CD14-positive monocyte (primary cell): ENCODE data around the gene KIF5C. TPM values are rescaled to one million over a fixed set of nuclear protein-coding genes. Genes with fewer than 3 reads are reported as not detected.

Experiments
- DNase-seq, 3 donors: peaks; one replicate each; pipeline ENCODE4 v3.0.0-alpha.2; 2011 to 2022
- H2AFZ ChIP-seq: 2 replicates; pipeline ENCODE4 v1.6.0; 2012; ENCODE audit warnings: mild to moderate bottlenecking, low read depth, low read length, inconsistent platforms; ENCODE audit not compliant: insufficient read depth, poor library complexity, severe bottlenecking
- H3K27ac ChIP-seq, 2 donors: 1 replicate in 1 of 2; 2 replicates in 1 of 2; pipeline ENCODE4 v1.5.1; 2012 to 2013; ENCODE audit warnings: low read length in 2 of 2, control low read depth in 1 of 2, inconsistent platforms in 1 of 2, low read depth in 1 of 2, mild to moderate bottlenecking in 1 of 2
- H3K27me3 ChIP-seq, 2 donors: one replicate each; pipeline versions ENCODE4 v1.6.0 to v1.6.1; 2011 to 2013; ENCODE audit warnings: low read length in 2 of 2; ENCODE audit not compliant: control insufficient read depth in 2 of 2, insufficient read depth in 2 of 2
- H3K36me3 ChIP-seq, 2 donors: replicated peaks in 1 of 2; 1 replicate in 1 of 2; 2 replicates in 1 of 2; pipeline versions ENCODE4 v1.5.1 to v1.6.1; 2012 to 2013; ENCODE audit warnings: low read length in 2 of 2, control low read depth in 1 of 2, inconsistent platforms in 1 of 2, mild to moderate bottlenecking in 1 of 2; ENCODE audit not compliant: insufficient read depth in 2 of 2, control insufficient read depth in 1 of 2
- H3K4me1 ChIP-seq, 2 donors: 1 replicate in 1 of 2; 2 replicates in 1 of 2; pipeline versions ENCODE4 v1.5.1 to v1.6.1; 2012 to 2013; ENCODE audit warnings: low read length in 2 of 2, control low read depth in 1 of 2, inconsistent platforms in 1 of 2, mild to moderate bottlenecking in 1 of 2, moderate library complexity in 1 of 2; ENCODE audit not compliant: insufficient read depth in 2 of 2, control insufficient read depth in 1 of 2
- H3K4me2 ChIP-seq: replicated peaks from 2 replicates; pipeline ENCODE3; 2012; ENCODE audit warnings: low read length, moderate library complexity, mild to moderate bottlenecking; ENCODE audit not compliant: poor library complexity, severe bottlenecking; ENCODE audit errors: extremely low read depth
- H3K4me3 ChIP-seq, 3 experiments: fragments of 200-600 bp in 1 of 3; sonication (generic) in 1 of 3; replicated peaks in 1 of 3; 1 replicate in 2 of 3; 2 replicates in 1 of 3; pipeline ENCODE4 v1.5.1; 2011 to 2013; ENCODE audit warnings: low read length in 3 of 3, mild to moderate bottlenecking in 3 of 3, control low read depth in 2 of 3, low read depth in 2 of 3, inconsistent platforms in 1 of 3, moderate library complexity in 1 of 3
- H3K79me2 ChIP-seq: 2 replicates; pipeline ENCODE4 v1.6.0; 2012; ENCODE audit warnings: mild to moderate bottlenecking, control low read depth, inconsistent platforms, low read length, moderate library complexity; ENCODE audit not compliant: insufficient read depth
- H3K9ac ChIP-seq: 2 replicates; pipeline ENCODE4 v1.6.0; 2017; ENCODE audit warnings: low read length, mild to moderate bottlenecking; ENCODE audit not compliant: insufficient read depth, poor library complexity, severe bottlenecking
- H3K9me3 ChIP-seq, 2 donors: replicated peaks in 1 of 2; 1 replicate in 1 of 2; 2 replicates in 1 of 2; pipeline versions ENCODE4 v1.5.1 to v1.6.1; 2012 to 2013; ENCODE audit warnings: low read length in 2 of 2, control low read depth in 1 of 2; ENCODE audit not compliant: control insufficient read depth in 1 of 2, insufficient read depth in 1 of 2
- H4K20me1 ChIP-seq: 2 replicates; pipeline ENCODE4 v1.6.0; 2012; ENCODE audit warnings: mild to moderate bottlenecking, low read length, control low read depth, moderate library complexity; ENCODE audit not compliant: insufficient read depth
- H3K27ac Mint-ChIP-seq, 7 donors: one replicate each; pipeline ENCODE4 v1.8.0; 2020; ENCODE audit warnings: mild to moderate bottlenecking in 7 of 7, mixed read lengths in 7 of 7, moderate library complexity in 6 of 7, inconsistent platforms in 2 of 7
- H3K27me3 Mint-ChIP-seq, 3 donors: one replicate each; pipeline ENCODE4 v1.8.0; 2021 to 2022; ENCODE audit warnings: low read depth in 3 of 3, mild to moderate bottlenecking in 3 of 3, mixed read lengths in 3 of 3, moderate library complexity in 3 of 3, inconsistent platforms in 1 of 3
- H3K36me3 Mint-ChIP-seq, 2 donors: one replicate each; pipeline ENCODE4 v1.8.0; 2020; ENCODE audit warnings: mixed read lengths in 2 of 2, inconsistent platforms in 1 of 2, mild to moderate bottlenecking in 1 of 2
- H3K4me1 Mint-ChIP-seq: one replicate; pipeline ENCODE4 v1.8.0; 2020; ENCODE audit warnings: mild to moderate bottlenecking, mixed read lengths
- H3K4me3 Mint-ChIP-seq, 2 donors: one replicate each; pipeline ENCODE4 v1.8.0; 2020; ENCODE audit warnings: mild to moderate bottlenecking in 2 of 2, mixed read lengths in 2 of 2, moderate library complexity in 1 of 2
- H3K9me3 Mint-ChIP-seq, 7 donors: one replicate each; pipeline ENCODE4 v1.8.0; 2020 to 2022; ENCODE audit warnings: mixed read lengths in 7 of 7, mild to moderate bottlenecking in 6 of 7, moderate library complexity in 6 of 7, inconsistent platforms in 2 of 7
- WGBS: methylation state at CpG from one replicate; pipeline ENCODE4 v1.1.5; 2013; ENCODE audit warnings: missing lambda C conversion rate; ENCODE audit not compliant: insufficient coverage; 5-methylcytosine and 5-hydroxymethylcytosine counted together
- intact Hi-C, 2 donors: fragments of 100-400 bp; cut with micrococcal nuclease; formaldehyde crosslinking; loops; one replicate each; pipeline versions ENCODE4 v1.15.0 to v1.15.1; 2023
- polyA plus RNA-seq, 3 donors: library from polyadenylated mRNA; depleted of rRNA in 1 of 3; unstranded in 2 of 3; stranded (reverse) in 1 of 3; fragments of 300-500 nt in 2 of 3; fragments of >200 nt in 1 of 3; fragmentation: Illumina TruSeq in 2 of 3; gene quantifications; 1 replicate in 2 of 3; 2 replicates in 1 of 3; pipeline ENCODE4 v1.2.3, GENCODE V29; 2012 to 2021
- TF ChIP-seq, protein P1 (sequence below): fragments of 200-600 bp; IDR thresholded peaks from one replicate; pipeline ENCODE4 v1.8.0; 2022; ENCODE audit warnings: antibody characterized with exemption, mild to moderate bottlenecking

Gene KIF5C
- polyA plus RNA-seq, 3 donors = 0.04 TPM; not detected in 2

GRCh38 chr2:148939271-148939670 lies 64.2 kb downstream of the KIF5C start:
- H4K20me1 ChIP-seq = no peaks in the 10 kb centered on the region
- no peak overlapping the region for H3K9ac ChIP-seq
- no peak overlapping the region for H3K27ac ChIP-seq
- TF ChIP-seq, protein P1, sequence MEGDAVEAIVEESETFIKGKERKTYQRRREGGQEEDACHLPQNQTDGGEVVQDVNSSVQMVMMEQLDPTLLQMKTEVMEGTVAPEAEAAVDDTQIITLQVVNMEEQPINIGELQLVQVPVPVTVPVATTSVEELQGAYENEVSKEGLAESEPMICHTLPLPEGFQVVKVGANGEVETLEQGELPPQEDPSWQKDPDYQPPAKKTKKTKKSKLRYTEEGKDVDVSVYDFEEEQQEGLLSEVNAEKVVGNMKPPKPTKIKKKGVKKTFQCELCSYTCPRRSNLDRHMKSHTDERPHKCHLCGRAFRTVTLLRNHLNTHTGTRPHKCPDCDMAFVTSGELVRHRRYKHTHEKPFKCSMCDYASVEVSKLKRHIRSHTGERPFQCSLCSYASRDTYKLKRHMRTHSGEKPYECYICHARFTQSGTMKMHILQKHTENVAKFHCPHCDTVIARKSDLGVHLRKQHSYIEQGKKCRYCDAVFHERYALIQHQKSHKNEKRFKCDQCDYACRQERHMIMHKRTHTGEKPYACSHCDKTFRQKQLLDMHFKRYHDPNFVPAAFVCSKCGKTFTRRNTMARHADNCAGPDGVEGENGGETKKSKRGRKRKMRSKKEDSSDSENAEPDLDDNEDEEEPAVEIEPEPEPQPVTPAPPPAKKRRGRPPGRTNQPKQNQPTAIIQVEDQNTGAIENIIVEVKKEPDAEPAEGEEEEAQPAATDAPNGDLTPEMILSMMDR = no peak
- Mint-ChIP-seq H3K4me1 (no peaks in the 10 kb centered on the region), H3K36me3 (no peaks in the 10 kb centered on the region), H3K4me3 (no peak overlapping the region), H3K27ac (no peak overlapping the region), H3K9me3 (peaks cover 0 to 2% (median 0%) of the 10 kb centered on the region in 7 donors), H3K27me3 (peaks cover 2 to 6% (median 3%) of the 10 kb centered on the region in 3 donors)
- no peak for DNase-seq
- no peaks in the 10 kb centered on the region for H3K9me3 ChIP-seq
- intact Hi-C loops = no loop called here
- no peaks in the 10 kb centered on the region for H3K27me3 ChIP-seq
- H3K79me2 ChIP-seq = no peaks in the 10 kb centered on the region
- H3K4me2 ChIP-seq = no peak overlapping the region
- no peaks in the 10 kb centered on the region for H3K4me1 ChIP-seq
- H3K36me3 ChIP-seq = no peaks in the 10 kb centered on the region
- H3K4me3 ChIP-seq = no peak overlapping the region
- H2AFZ ChIP-seq = no peak overlapping the region

DNA sequence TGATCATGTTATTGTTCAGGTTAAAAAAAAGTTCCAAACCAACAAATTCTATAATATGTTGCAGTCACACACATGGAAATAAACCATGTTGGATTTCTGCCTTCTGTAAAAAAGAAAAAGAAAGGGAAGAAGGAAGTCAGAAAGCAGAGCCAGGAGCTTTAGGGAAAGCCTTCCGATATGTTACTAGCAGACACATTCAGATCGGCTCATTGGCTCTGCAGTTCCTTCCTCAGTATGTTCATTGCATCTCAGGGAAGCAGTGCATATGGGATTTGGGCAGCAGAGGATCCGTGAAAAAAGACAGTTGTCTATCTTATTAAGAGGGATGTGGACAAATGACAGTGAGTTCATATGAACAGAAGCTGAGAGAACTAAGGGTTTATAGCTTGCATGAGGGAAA lies 68.1 kb downstream of the KIF5C start:
- H3K4me3 ChIP-seq = no peak overlapping the region
- H3K27me3 ChIP-seq = no peaks in the 10 kb centered on the region
- H3K9me3 ChIP-seq = no peaks in the 10 kb centered on the region
- 100% methylated on average over 2 of the region's 3 CpGs for WGBS
- DNase-seq = no peak
- no peaks in the 10 kb centered on the region for H3K36me3 ChIP-seq
- H2AFZ ChIP-seq = no peak overlapping the region
- Mint-ChIP-seq H3K27me3 (peaks cover 0 to 4% (median 3%) of the 10 kb centered on the region in 3 donors), H3K4me1 (no peaks in the 10 kb centered on the region), H3K27ac (no peak overlapping the region), H3K4me3 (no peak overlapping the region), H3K9me3 (peaks cover 0 to 2% (median 0%) of the 10 kb centered on the region in 7 donors), H3K36me3 (no peaks in the 10 kb centered on the region)
- no peaks in the 10 kb centered on the region for H3K4me1 ChIP-seq
- TF ChIP-seq, protein P1 = no peak
- no peak overlapping the region for H3K4me2 ChIP-seq
- H3K27ac ChIP-seq = no peak overlapping the region
- no peaks in the 10 kb centered on the region for H4K20me1 ChIP-seq
- intact Hi-C loops = no loop called here
- H3K9ac ChIP-seq = no peak overlapping the region
- H3K79me2 ChIP-seq = no peaks in the 10 kb centered on the region
